Measurements from ENCODE around the gene MMP24. TPM values are rescaled to one million over a fixed set of nuclear protein-coding genes. Genes with fewer than 3 reads are reported as not detected.

MMP24 gene
- total RNA-seq, 2 experiments from 2014 or later: not detected

- Mint-ChIP-seq H3K9me3 (no peaks in the 10 kb centered on the region), H3K4me3 (no peak overlapping the region), H3K4me1 (ENCODE audit: low read depth) (peaks cover 19% of the 10 kb centered on the region), H3K36me3 (ENCODE audit: low read depth) (peaks cover 23% of the 10 kb centered on the region), H3K27me3 (no peaks in the 10 kb centered on the region), H3K27ac (no peak overlapping the region)
- no peaks in the 10 kb centered on the region for H3K27me3 ChIP-seq (ENCODE audit: control insufficient read depth in 1 of 2, insufficient read depth in 2 of 2, low read length in 2 of 2)
- POLR2A ChIA-PET: no interaction called here
- H3K4me3 ChIP-seq (ENCODE audit: low read length): no peak overlapping the region
- CTCF ChIA-PET: no interaction called here
- TF ChIP-seq CTCF (IDR thresholded peaks at IDR 0.05): no peak
- intact Hi-C loops (cut with DNase I, micrococcal nuclease): no loop called here
- H3K9me3 ChIP-seq (ENCODE audit: control insufficient read depth in 1 of 2, insufficient read depth in 1 of 2, low read length in 2 of 2): no peaks in the 10 kb centered on the region
- ATAC-seq (ENCODE audit: poor library complexity) (no peak), DNase-seq (peak in 2 of 14 experiments; percentile 32 to 57)
- H3K4me1 ChIP-seq (ENCODE audit: insufficient read depth, low read length): peaks cover 36% of the 10 kb centered on the region
- peaks cover 2% of the 10 kb centered on the region for H3K36me3 ChIP-seq (ENCODE audit: insufficient read depth, low read length)
- H3K27ac ChIP-seq (ENCODE audit: low read depth in 1 of 2, low read length in 2 of 2): peak overlapping the region in 1 of 2 donors; percentile 5
Observed at GRCh38 chr20:35253010-35253409, 26.5 kb downstream of the MMP24 start.

GRCh38 chr20:35254448-35254999, 28.0 kb downstream of the MMP24 start:
- H3K4me3 ChIP-seq (ENCODE audit: low read length): no peak overlapping the region
- H3K27me3 ChIP-seq (ENCODE audit: control insufficient read depth in 1 of 2, insufficient read depth in 2 of 2, low read length in 2 of 2): no peaks in the 10 kb centered on the region
- POLR2A ChIA-PET: no interaction called here
- intact Hi-C loops (cut with DNase I, micrococcal nuclease): no loop called here
- H3K27ac Mint-ChIP-seq: no peak overlapping the region
- H3K36me3 ChIP-seq (ENCODE audit: insufficient read depth, low read length): peaks cover 5% of the 10 kb centered on the region
- CTCF ChIA-PET: no interaction called here
- ATAC-seq (ENCODE audit: poor library complexity) (no peak), DNase-seq (no peak)
- peaks cover 32% of the 10 kb centered on the region for H3K36me3 Mint-ChIP-seq (ENCODE audit: low read depth)
- H3K9me3 Mint-ChIP-seq: no peaks in the 10 kb centered on the region
- H3K27ac ChIP-seq (ENCODE audit: low read depth in 1 of 2, low read length in 2 of 2): no peak overlapping the region
- H3K4me1 Mint-ChIP-seq (ENCODE audit: low read depth): peaks cover 19% of the 10 kb centered on the region
- no peak for TF ChIP-seq CTCF (IDR thresholded peaks at IDR 0.05)
- peaks cover 36% of the 10 kb centered on the region for H3K4me1 ChIP-seq (ENCODE audit: insufficient read depth, low read length)
- H3K9me3 ChIP-seq (ENCODE audit: control insufficient read depth in 1 of 2, insufficient read depth in 1 of 2, low read length in 2 of 2): no peaks in the 10 kb centered on the region
- no peaks in the 10 kb centered on the region for H3K27me3 Mint-ChIP-seq
- H3K4me3 Mint-ChIP-seq: no peak overlapping the region

- H3K4me1 ChIP-seq (ENCODE audit: insufficient read depth, low read length): peaks cover 13% of the 10 kb centered on the region
- no peaks in the 10 kb centered on the region for H3K9me3 ChIP-seq (ENCODE audit: control insufficient read depth in 1 of 2, insufficient read depth in 1 of 2, low read length in 2 of 2)
- peaks cover 11% of the 10 kb centered on the region for H3K36me3 ChIP-seq (ENCODE audit: insufficient read depth, low read length)
- intact Hi-C loops (cut with DNase I, micrococcal nuclease): no loop called here
- H3K4me3 Mint-ChIP-seq: no peak overlapping the region
- no peaks in the 10 kb centered on the region for H3K27me3 Mint-ChIP-seq
- H3K27me3 ChIP-seq (ENCODE audit: control insufficient read depth in 1 of 2, insufficient read depth in 2 of 2, low read length in 2 of 2): no peaks in the 10 kb centered on the region
- TF ChIP-seq CTCF (IDR thresholded peaks at IDR 0.05): no peak
- CTCF ChIA-PET: no interaction called here
- DNase-seq: no peak
- H3K9me3 Mint-ChIP-seq: no peaks in the 10 kb centered on the region
- ATAC-seq (ENCODE audit: poor library complexity): no peak
- no peak overlapping the region for H3K27ac Mint-ChIP-seq
- peaks cover 2% of the 10 kb centered on the region for H3K4me1 Mint-ChIP-seq (ENCODE audit: low read depth)
- POLR2A ChIA-PET: no interaction called here
- H3K4me3 ChIP-seq (ENCODE audit: low read length): no peak overlapping the region
- no peak overlapping the region for H3K27ac ChIP-seq (ENCODE audit: low read depth in 1 of 2, low read length in 2 of 2)
- peaks cover 38% of the 10 kb centered on the region for H3K36me3 Mint-ChIP-seq (ENCODE audit: low read depth)
Observed at GRCh38 chr20:35257175-35257909, 30.9 kb downstream of the MMP24 start.

Data from CD4-positive, alpha-beta T cell (primary cell).